ENCODE measurements around the gene MUC13.

Gene MUC13

GRCh38 chr3:124862006-124862405 lies 72.5 kb downstream of the MUC13 start:
- no peak for ATAC-seq
- no peak for TF ChIP-seq TCF4 (CRISPR knock-in tag; IDR thresholded peaks at IDR 0.05; ENCODE audit: borderline replicate concordance)
- no peak for TF ChIP-seq SNAI2 (CRISPR knock-in tag; IDR thresholded peaks at IDR 0.05)
- TF ChIP-seq CREB5 (CRISPR knock-in tag; IDR thresholded peaks at IDR 0.05; ENCODE audit: low read depth): no peak
- TF ChIP-seq GLIS3 (CRISPR knock-in tag; IDR thresholded peaks at IDR 0.05): no peak

GRCh38 chr3:124861041-124861440 lies 73.5 kb downstream of the MUC13 start:
- TF ChIP-seq RARB (CRISPR knock-in tag; IDR thresholded peaks at IDR 0.05) (no peak), TSHZ2 (CRISPR knock-in tag; IDR thresholded peaks at IDR 0.05) (no peak), ARNTL (CRISPR knock-in tag; IDR thresholded peaks at IDR 0.05; ENCODE audit: borderline replicate concordance, low read depth) (no peak), CSDC2 (CRISPR knock-in tag; IDR thresholded peaks at IDR 0.05) (no peak), ZNF8 (CRISPR knock-in tag; IDR thresholded peaks at IDR 0.05) (no peak), PPARA (CRISPR knock-in tag; IDR thresholded peaks at IDR 0.05; ENCODE audit: borderline replicate concordance) (no peak), CSRNP3 (CRISPR knock-in tag; IDR thresholded peaks at IDR 0.05) (no peak), ESRRG (CRISPR knock-in tag; IDR thresholded peaks at IDR 0.05) (no peak), ISL1 (CRISPR knock-in tag; IDR thresholded peaks at IDR 0.05) (no peak), PATZ1 (CRISPR knock-in tag; IDR thresholded peaks at IDR 0.05; ENCODE audit: borderline replicate concordance) (no peak), BACH2 (CRISPR knock-in tag; IDR thresholded peaks at IDR 0.05; ENCODE audit: borderline replicate concordance) (no peak), POU6F1 (CRISPR knock-in tag; IDR thresholded peaks at IDR 0.05; ENCODE audit: borderline replicate concordance, low read depth) (no peak), TCF4 (CRISPR knock-in tag; IDR thresholded peaks at IDR 0.05; ENCODE audit: borderline replicate concordance) (no peak)
- no peak; the same call in 2 of the 3 replicates for ATAC-seq

GRCh38 chr3:124860599-124860998 lies 74.0 kb downstream of the MUC13 start:
- peak; percentile 95 for ATAC-seq
- TF ChIP-seq ZC3H10 (CRISPR knock-in tag; IDR thresholded peaks at IDR 0.05): no peak; the same call in 1 of the 2 replicates
- TF ChIP-seq PPARA (CRISPR knock-in tag; IDR thresholded peaks at IDR 0.05; ENCODE audit: borderline replicate concordance): no peak
- TF ChIP-seq TSHZ2 (CRISPR knock-in tag; IDR thresholded peaks at IDR 0.05): no peak
- TF ChIP-seq CREB5 (CRISPR knock-in tag; IDR thresholded peaks at IDR 0.05; ENCODE audit: low read depth): no peak
- peak; percentile 68 for TF ChIP-seq ISL1 (CRISPR knock-in tag; IDR thresholded peaks at IDR 0.05)
- TF ChIP-seq CSDC2 (CRISPR knock-in tag; IDR thresholded peaks at IDR 0.05): 0 out of 2 replicates have a peak, but pooled peaks have one; percentile 57
- no peak for TF ChIP-seq OSR1 (CRISPR knock-in tag; IDR thresholded peaks at IDR 0.05)
- no peak for TF ChIP-seq ZNF565 (CRISPR knock-in tag; conservative IDR thresholded peaks at IDR 0.05; ENCODE audit: low read depth)
- TF ChIP-seq TCF4 (CRISPR knock-in tag; IDR thresholded peaks at IDR 0.05; ENCODE audit: borderline replicate concordance): no peak
- no peak for TF ChIP-seq ZNF8 (CRISPR knock-in tag; IDR thresholded peaks at IDR 0.05)
- no peak for TF ChIP-seq POU6F1 (CRISPR knock-in tag; IDR thresholded peaks at IDR 0.05; ENCODE audit: borderline replicate concordance, low read depth)
- TF ChIP-seq GLIS3 (CRISPR knock-in tag; IDR thresholded peaks at IDR 0.05): no peak
- TF ChIP-seq ZFP3 (CRISPR knock-in tag; IDR thresholded peaks at IDR 0.05): peak; percentile 59; the same call in 1 of the 2 replicates
- TF ChIP-seq ZNF70 (CRISPR knock-in tag; IDR thresholded peaks at IDR 0.05): no peak
- TF ChIP-seq RARB (CRISPR knock-in tag; IDR thresholded peaks at IDR 0.05): no peak
- no peak for TF ChIP-seq ARNTL (CRISPR knock-in tag; IDR thresholded peaks at IDR 0.05; ENCODE audit: borderline replicate concordance, low read depth)
